ENCODE measurements around the gene ADCY4.

Gene ADCY4

GRCh38 chr14:24315243-24315806 is 19.5 kb downstream of the ADCY4 start:
- no peaks in the 10 kb centered on the region for H3K36me3 ChIP-seq (ENCODE audit: low read depth)
- peak overlapping the region; percentile 2 for H3K27ac ChIP-seq (ENCODE audit: poor library complexity, severe bottlenecking)
- no peak for TF ChIP-seq CTCF (IDR thresholded peaks at IDR 0.05; ENCODE audit: poor library complexity, severe bottlenecking)
- H3K27me3 ChIP-seq (ENCODE audit: insufficient read depth, poor library complexity, severe bottlenecking), result no peaks in the 10 kb centered on the region
- no peak overlapping the region for H3K4me3 ChIP-seq (ENCODE audit: severe bottlenecking)
- peaks cover 22% of the 10 kb centered on the region for H3K4me1 ChIP-seq (ENCODE audit: insufficient read depth, poor library complexity, severe bottlenecking)
- DNase-seq (ENCODE audit: low spot score) (no peak), ATAC-seq (ENCODE audit: low read depth) (no peak)
- H3K9me3 ChIP-seq (ENCODE audit: severe bottlenecking), result no peaks in the 10 kb centered on the region

GRCh38 chr14:24314377-24315193 is 20.3 kb downstream of the ADCY4 start:
- H3K4me1 ChIP-seq (ENCODE audit: insufficient read depth, poor library complexity, severe bottlenecking), result peaks cover 30% of the 10 kb centered on the region
- no peaks in the 10 kb centered on the region for H3K9me3 ChIP-seq (ENCODE audit: severe bottlenecking)
- H3K36me3 ChIP-seq (ENCODE audit: low read depth), result no peaks in the 10 kb centered on the region
- ATAC-seq (ENCODE audit: low read depth) (no peak), DNase-seq (ENCODE audit: low spot score) (no peak)
- TF ChIP-seq CTCF (IDR thresholded peaks at IDR 0.05; ENCODE audit: poor library complexity, severe bottlenecking), result no peak
- peak overlapping the region; percentile 2 for H3K27ac ChIP-seq (ENCODE audit: poor library complexity, severe bottlenecking)
- H3K4me3 ChIP-seq (ENCODE audit: severe bottlenecking), result no peak overlapping the region
- H3K27me3 ChIP-seq (ENCODE audit: insufficient read depth, poor library complexity, severe bottlenecking), result no peaks in the 10 kb centered on the region

GRCh38 chr14:24313913-24314312 is 21.0 kb downstream of the ADCY4 start:
- peaks cover under 1% of the 10 kb centered on the region for H3K36me3 ChIP-seq (ENCODE audit: low read depth)
- no peaks in the 10 kb centered on the region for H3K9me3 ChIP-seq (ENCODE audit: severe bottlenecking)
- H3K4me3 ChIP-seq (ENCODE audit: severe bottlenecking), result no peak overlapping the region
- H3K4me1 ChIP-seq (ENCODE audit: insufficient read depth, poor library complexity, severe bottlenecking), result peaks cover 35% of the 10 kb centered on the region
- H3K27ac ChIP-seq (ENCODE audit: poor library complexity, severe bottlenecking), result peak overlapping the region; percentile 2
- ATAC-seq (ENCODE audit: low read depth) (no peak), DNase-seq (ENCODE audit: low spot score) (no peak)
- no peaks in the 10 kb centered on the region for H3K27me3 ChIP-seq (ENCODE audit: insufficient read depth, poor library complexity, severe bottlenecking)
- no peak for TF ChIP-seq CTCF (IDR thresholded peaks at IDR 0.05; ENCODE audit: poor library complexity, severe bottlenecking)

DNA sequence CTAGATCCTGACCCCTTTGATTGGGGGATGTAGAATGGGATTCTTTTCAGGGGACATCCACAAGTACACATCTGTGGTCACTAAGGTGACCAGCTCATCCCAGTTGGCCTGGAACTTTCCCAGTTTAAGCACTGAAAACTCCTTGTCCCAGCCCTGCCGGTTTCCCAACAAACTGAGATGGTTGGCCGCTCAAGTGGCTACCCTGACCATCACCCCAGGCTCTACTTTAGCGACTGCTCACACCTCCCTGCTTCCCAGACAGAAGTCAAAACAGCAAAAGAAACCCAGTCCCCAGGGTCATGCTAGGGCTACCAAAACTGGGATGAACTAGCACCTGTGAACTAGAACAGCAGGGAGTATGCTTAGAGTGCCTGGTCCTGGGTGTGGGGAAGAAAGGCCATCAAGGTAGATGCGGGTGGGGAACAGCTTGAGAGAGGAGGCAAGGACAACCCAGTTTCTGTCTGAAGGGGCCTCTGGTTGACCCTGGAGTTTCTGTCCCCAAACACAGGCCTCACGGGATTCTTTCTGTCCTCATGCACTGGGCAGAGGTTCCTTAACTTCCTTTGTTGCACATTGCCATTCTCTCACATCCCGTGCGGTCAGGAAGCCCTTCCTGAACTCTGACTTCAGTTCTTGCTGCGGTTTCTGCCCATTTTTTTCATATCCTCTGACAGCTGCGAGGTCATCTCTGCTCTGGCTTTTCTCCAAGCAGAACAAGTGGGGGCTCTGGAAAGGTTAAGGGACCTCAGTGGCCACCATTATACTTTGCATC is 21.9 kb downstream of the ADCY4 start:
- TF ChIP-seq CTCF (IDR thresholded peaks at IDR 0.05; ENCODE audit: poor library complexity, severe bottlenecking), result no peak
- H3K4me1 ChIP-seq (ENCODE audit: insufficient read depth, poor library complexity, severe bottlenecking), result peaks cover 35% of the 10 kb centered on the region
- H3K36me3 ChIP-seq (ENCODE audit: low read depth), result peaks cover 8% of the 10 kb centered on the region
- no peak for DNase-seq (ENCODE audit: low spot score)
- no peak overlapping the region for H3K4me3 ChIP-seq (ENCODE audit: severe bottlenecking)
- H3K27me3 ChIP-seq (ENCODE audit: insufficient read depth, poor library complexity, severe bottlenecking), result no peaks in the 10 kb centered on the region
- no peak overlapping the region for H3K27ac ChIP-seq (ENCODE audit: poor library complexity, severe bottlenecking)
- ATAC-seq (ENCODE audit: low read depth), result no peak
- H3K9me3 ChIP-seq (ENCODE audit: severe bottlenecking), result no peaks in the 10 kb centered on the region
